ENCODE measurements around the gene SLC15A1. TPM values are rescaled to one million over a fixed set of nuclear protein-coding genes. Genes with fewer than 3 reads are reported as not detected.

The SLC15A1 gene
- total and polyA plus RNA-seq, 4 donors, result 5.8 to 19.7 (median 11.6) TPM

GRCh38 chr13:98664924-98665637 is 87.4 kb downstream of the SLC15A1 start:
- no peaks in the 10 kb centered on the region for H3K9me3 ChIP-seq (ENCODE audit: control insufficient read depth in 4 of 4, low read length in 3 of 4)
- peaks cover 0 to 40% (median 25%) of the 10 kb centered on the region in 4 donors for H3K4me1 ChIP-seq (ENCODE audit: control insufficient read depth in 4 of 4, insufficient read depth in 4 of 4, low read length in 3 of 4)
- peak overlapping the region; percentile 66 to 76 for H3K27ac ChIP-seq (ENCODE audit: low read depth in 1 of 2, low read length in 2 of 2)
- no peaks in the 10 kb centered on the region for H3K36me3 ChIP-seq (ENCODE audit: control insufficient read depth in 4 of 4, insufficient read depth in 3 of 4, low read depth in 1 of 4, low read length in 3 of 4)
- 50% methylated on average over 3 of the region's 3 CpGs for WGBS
- no peak for TF ChIP-seq YY1 (IDR thresholded peaks at IDR 0.05)
- TF ChIP-seq RXRA (IDR thresholded peaks at IDR 0.05), result peak; percentile 59 to 70
- no peak for TF ChIP-seq TAF1 (conservative IDR thresholded peaks at IDR 0.05)
- peak; percentile 72 for TF ChIP-seq SP1 (IDR thresholded peaks at IDR 0.05)
- TF ChIP-seq JUND (IDR thresholded peaks at IDR 0.05), result peak in 1 of 2 donors; percentile 37
- TF ChIP-seq NR2F2 (IDR thresholded peaks at IDR 0.05), result no peak
- peak; percentile 23 for TF ChIP-seq MAX (IDR thresholded peaks at IDR 0.05)
- TF ChIP-seq GABPA (IDR thresholded peaks at IDR 0.05 in 1 of 2, conservative IDR thresholded peaks at IDR 0.05 in 1 of 2), result no peak
- no peak for TF ChIP-seq ATF3 (IDR thresholded peaks at IDR 0.05)
- TF ChIP-seq REST (IDR thresholded peaks at IDR 0.05), result peak; percentile 7
- TF ChIP-seq HNF4A (conservative IDR thresholded peaks at IDR 0.05), result peak; percentile 66 to 73
- no peak for TF ChIP-seq ZBTB33 (IDR thresholded peaks at IDR 0.05)
- peak; percentile 9 to 43 for TF ChIP-seq RAD21 (IDR thresholded peaks at IDR 0.05)
- TF ChIP-seq HNF4G (IDR thresholded peaks at IDR 0.05), result peak; percentile 28
- no peak for TF ChIP-seq FOXA1 (IDR thresholded peaks at IDR 0.05)
- TF ChIP-seq FOXA2 (IDR thresholded peaks at IDR 0.05), result no peak
- H3K27me3 ChIP-seq (ENCODE audit: control insufficient read depth in 4 of 4, insufficient read depth in 4 of 4, low read length in 3 of 4), result no peaks in the 10 kb centered on the region
- H3K9ac ChIP-seq (ENCODE audit: low read depth in 1 of 2, low read length in 2 of 2), result no peak overlapping the region
- no peak for DNase-seq (ENCODE audit: low spot score)
- peak overlapping the region in 1 of 3 donors; percentile 2 for H3K4me3 ChIP-seq (ENCODE audit: low read depth in 1 of 3, low read length in 3 of 3)

- TF ChIP-seq GABPA (IDR thresholded peaks at IDR 0.05 in 1 of 2, conservative IDR thresholded peaks at IDR 0.05 in 1 of 2) (no peak), NR2F2 (IDR thresholded peaks at IDR 0.05) (no peak), SP1 (IDR thresholded peaks at IDR 0.05) (no peak), CTCF (IDR thresholded peaks at IDR 0.05; ENCODE audit: low read depth, low read length, missing input control) (no peak), MAX (IDR thresholded peaks at IDR 0.05) (no peak), YY1 (IDR thresholded peaks at IDR 0.05) (no peak), HNF4A (conservative IDR thresholded peaks at IDR 0.05) (no peak), REST (IDR thresholded peaks at IDR 0.05) (no peak), JUND (IDR thresholded peaks at IDR 0.05) (no peak)
- H3K27me3 ChIP-seq (ENCODE audit: control insufficient read depth in 4 of 4, insufficient read depth in 4 of 4, low read length in 3 of 4), result no peaks in the 10 kb centered on the region
- no peak overlapping the region for H3K9ac ChIP-seq (ENCODE audit: low read depth in 1 of 2, low read length in 2 of 2)
- WGBS, result 93% methylated on average over 1 of the region's 1 CpG
- H3K27ac ChIP-seq (ENCODE audit: low read depth in 1 of 2, low read length in 2 of 2), result peak overlapping the region; percentile 66 to 76
- DNase-seq (ENCODE audit: low spot score), result no peak
- no peaks in the 10 kb centered on the region for H3K36me3 ChIP-seq (ENCODE audit: control insufficient read depth in 4 of 4, insufficient read depth in 3 of 4, low read depth in 1 of 4, low read length in 3 of 4)
- no peaks in the 10 kb centered on the region for H3K9me3 ChIP-seq (ENCODE audit: control insufficient read depth in 4 of 4, low read length in 3 of 4)
- no peak overlapping the region for H3K4me3 ChIP-seq (ENCODE audit: low read depth in 1 of 3, low read length in 3 of 3)
- peaks cover 0 to 40% (median 25%) of the 10 kb centered on the region in 4 donors for H3K4me1 ChIP-seq (ENCODE audit: control insufficient read depth in 4 of 4, insufficient read depth in 4 of 4, low read length in 3 of 4)
These were observed 88.0 kb downstream of the SLC15A1 start for GRCh38 chr13:98664510-98664909.

Data from liver (tissue), 9 donors.